HEK293T (cell line): ENCODE measurements around the gene PRKCG.
"Not testable (repeated sequence)": the region's sequence is repeated elsewhere in the genome, so short reads cannot be mapped to it uniquely, and the experiment has no call there.

Source experiments
- CTCF ChIA-PET: fragments of 350-600 bp; formaldehyde crosslinking; extraction: SDS; loops from one replicate; lab custom pipeline; 2021; ENCODE audit warnings: antibody characterized with exemption, inconsistent platforms; lab: Yijun Ruan, JAX
- POLR2A ChIA-PET: fragments of 350-600 bp; formaldehyde crosslinking; extraction: SDS; loops from one replicate; lab custom pipeline; 2020; ENCODE audit warnings: antibody characterized with exemption, inconsistent platforms; lab: Yijun Ruan, JAX
- DNase-seq: peaks from one replicate; pipeline ENCODE4 v3.0.0; 2012; ENCODE audit warnings: mixed read lengths; ENCODE audit errors: extremely low spot score
- ARNT ChIP-seq: fragments of 450-650 bp; IDR thresholded peaks from 2 replicates; pipeline ENCODE4 v1.6.1; 2017; ENCODE audit warnings: mild to moderate bottlenecking
- BHLHE40 ChIP-seq: fragments of 450-650 bp; IDR thresholded peaks from 2 replicates; pipeline ENCODE4 v1.6.1; 2016; ENCODE audit warnings: mild to moderate bottlenecking, moderate library complexity, borderline replicate concordance
- CTBP1 ChIP-seq: fragments of 450-650 bp; IDR thresholded peaks from 2 replicates; pipeline ENCODE4 v1.6.1; 2016; ENCODE audit warnings: borderline replicate concordance
- ELF4 ChIP-seq: fragments of 450-650 bp; IDR thresholded peaks from 2 replicates; pipeline ENCODE4 v1.6.1; 2017; ENCODE audit warnings: antibody characterized with exemption
- FOXA1 ChIP-seq: fragments of 450-650 bp; IDR thresholded peaks from 2 replicates; pipeline ENCODE4 v1.6.1; 2016; ENCODE audit warnings: mild to moderate bottlenecking
- FOXK2 ChIP-seq: fragments of 450-650 bp; IDR thresholded peaks from 2 replicates; pipeline ENCODE4 v1.6.1; 2016; ENCODE audit warnings: mild to moderate bottlenecking
- FOXM1 ChIP-seq: fragments of 450-650 bp; IDR thresholded peaks from 2 replicates; pipeline ENCODE4 v1.6.1; 2017; ENCODE audit warnings: mild to moderate bottlenecking, borderline replicate concordance
- HDGF ChIP-seq: fragments of 450-650 bp; IDR thresholded peaks from 2 replicates; pipeline ENCODE4 v1.6.1; 2017; ENCODE audit warnings: antibody characterized with exemption, borderline replicate concordance
- L3MBTL2 ChIP-seq: fragments of 450-650 bp; conservative IDR thresholded peaks from 2 replicates; pipeline ENCODE4 v1.6.1; 2016; ENCODE audit warnings: mild to moderate bottlenecking
- LEF1 ChIP-seq: fragments of 450-650 bp; IDR thresholded peaks from 2 replicates; pipeline ENCODE4 v1.6.1; 2017; ENCODE audit warnings: mild to moderate bottlenecking, borderline replicate concordance
- NFRKB ChIP-seq: fragments of 450-650 bp; IDR thresholded peaks from 2 replicates; pipeline ENCODE4 v1.6.1; 2016; ENCODE audit warnings: mild to moderate bottlenecking, moderate library complexity
- PKNOX1 ChIP-seq: fragments of 450-650 bp; IDR thresholded peaks from 2 replicates; pipeline ENCODE4 v1.6.1; 2016
- SP1 ChIP-seq: fragments of 450-650 bp; IDR thresholded peaks from 2 replicates; pipeline ENCODE4 v1.6.1; 2017
- SUZ12 ChIP-seq: fragments of 450-650 bp; IDR thresholded peaks from 2 replicates; pipeline ENCODE4 v1.6.1; 2016; ENCODE audit warnings: mild to moderate bottlenecking
- TARDBP ChIP-seq: fragments of 450-650 bp; IDR thresholded peaks from 2 replicates; pipeline ENCODE4 v1.6.1; 2016
- ZNF384 ChIP-seq: fragments of 450-650 bp; IDR thresholded peaks from 2 replicates; pipeline ENCODE4 v1.6.1; 2016

The PRKCG gene

GRCh38 chr19:53881482-53882390 lies at the start of gene PRKCG:
Gene PRKCG (plus strand): TSS chr19:53882197. CDS start chr19:53882495, 298 bp downstream.
- TF ChIP-seq ARNT: no peak
- no peak for TF ChIP-seq ZNF384
- TF ChIP-seq HDGF: no peak
- no peak for TF ChIP-seq BHLHE40
- no peak for TF ChIP-seq ELF4
- TF ChIP-seq TARDBP: no peak
- no peak for TF ChIP-seq SUZ12
- TF ChIP-seq SP1: no peak
- TF ChIP-seq FOXM1: no peak
- TF ChIP-seq L3MBTL2: no peak
- no peak for TF ChIP-seq PKNOX1
- no peak for TF ChIP-seq CTBP1
- no peak for TF ChIP-seq FOXA1
- no peak for TF ChIP-seq LEF1
- no peak for TF ChIP-seq NFRKB
- no peak for DNase-seq
- POLR2A ChIA-PET: interaction anchor here (2.0 kb wide), 1 partner anchor 9 kb away, joined by 6 read pairs; no protein-coding TSS in a partner anchor
- CTCF ChIA-PET: interaction anchor here (0.6 kb wide), 1 partner anchor 28 kb away, joined by 3 read pairs; no protein-coding TSS in a partner anchor

- DNase-seq, CTCF ChIA-PET: not testable (repeated sequence)
Measured at GRCh38 chr19:53832861-53833260, 49.1 kb upstream of the PRKCG start.

GRCh38 chr19:53838446-53838845 lies 43.6 kb upstream of the PRKCG start:
- POLR2A ChIA-PET: not testable (repeated sequence)
- CTCF ChIA-PET: interaction anchor here (0.6 kb wide), 1 partner anchor 176 kb away, joined by 3 read pairs; no protein-coding TSS in a partner anchor

More at GRCh38 chr19:53832861-53833260, 49.1 kb upstream of the PRKCG start:
- POLR2A ChIA-PET: not testable (repeated sequence)

GRCh38 chr19:53840241-53840640 lies 41.8 kb upstream of the PRKCG start:
- CTCF ChIA-PET, DNase-seq, POLR2A ChIA-PET: not testable (repeated sequence)

More at GRCh38 chr19:53838446-53838845, 43.6 kb upstream of the PRKCG start:
- not testable (repeated sequence) for DNase-seq

GRCh38 chr19:53840914-53841313 lies 41.1 kb upstream of the PRKCG start:
- CTCF ChIA-PET, DNase-seq, POLR2A ChIA-PET: not testable (repeated sequence)

GRCh38 chr19:53844849-53845246 lies 37.1 kb upstream of the PRKCG start:
- CTCF ChIA-PET: no interaction called here
- POLR2A ChIA-PET: no interaction called here
- TF ChIP-seq L3MBTL2 (no peak), CTBP1 (no peak), FOXK2 (no peak), PKNOX1 (no peak), SUZ12 (no peak), ZNF384 (no peak), SP1 (no peak), TARDBP (no peak)
- DNase-seq: no peak

- TF ChIP-seq CTBP1: no peak
- TF ChIP-seq SP1: no peak
- TF ChIP-seq FOXM1: no peak
- no peak for TF ChIP-seq ZNF384
- no peak for TF ChIP-seq BHLHE40
- no peak for TF ChIP-seq NFRKB
- no peak for TF ChIP-seq L3MBTL2
- TF ChIP-seq PKNOX1: no peak
- TF ChIP-seq FOXA1: no peak
- no peak for TF ChIP-seq SUZ12
- ChIA-PET CTCF (no interaction called here), POLR2A (interaction anchor here (0.9 kb wide), 1 partner anchor 133 kb away, joined by 3 read pairs; no protein-coding TSS in a partner anchor)
- no peak for DNase-seq
Measured at GRCh38 chr19:53847555-53847954, 34.4 kb upstream of the PRKCG start.
